ENCODE results near the gene HPCA.

HPCA gene

DNA sequence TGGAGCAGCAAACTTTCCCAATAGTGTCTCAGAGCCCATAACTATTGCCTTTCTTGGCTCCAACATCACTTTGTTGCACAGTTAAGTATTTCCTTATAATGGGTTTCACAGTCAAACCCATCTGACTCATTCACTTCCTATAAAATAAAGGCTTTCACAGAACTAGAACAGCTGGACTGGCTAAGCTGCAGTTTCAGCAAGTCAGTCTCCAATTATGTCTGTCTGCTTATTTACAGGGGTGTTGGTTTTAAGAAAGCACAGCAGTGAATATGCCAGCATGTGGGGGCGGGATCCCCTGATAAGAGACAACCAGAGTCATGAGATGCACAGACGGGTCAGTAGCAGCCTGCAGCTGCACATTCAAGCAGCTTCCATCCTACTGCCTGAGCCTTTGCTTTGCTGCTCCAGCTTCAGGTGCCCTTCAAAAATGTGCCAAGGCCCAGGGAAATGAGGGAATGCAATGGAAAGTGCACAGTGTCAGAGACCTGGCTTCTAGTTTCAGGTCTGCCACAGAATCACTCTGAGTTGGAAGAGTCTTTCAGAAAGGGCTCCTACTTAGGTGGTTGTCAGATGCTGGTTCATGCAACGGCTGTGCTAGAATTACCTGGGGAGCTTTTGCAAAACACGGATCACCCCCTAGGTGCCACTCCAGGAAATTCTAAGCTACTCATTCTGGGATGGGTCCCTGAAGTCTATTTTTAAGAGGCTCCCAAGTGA is 53.5 kb downstream of the HPCA start:
- no peak for DNase-seq

DNA sequence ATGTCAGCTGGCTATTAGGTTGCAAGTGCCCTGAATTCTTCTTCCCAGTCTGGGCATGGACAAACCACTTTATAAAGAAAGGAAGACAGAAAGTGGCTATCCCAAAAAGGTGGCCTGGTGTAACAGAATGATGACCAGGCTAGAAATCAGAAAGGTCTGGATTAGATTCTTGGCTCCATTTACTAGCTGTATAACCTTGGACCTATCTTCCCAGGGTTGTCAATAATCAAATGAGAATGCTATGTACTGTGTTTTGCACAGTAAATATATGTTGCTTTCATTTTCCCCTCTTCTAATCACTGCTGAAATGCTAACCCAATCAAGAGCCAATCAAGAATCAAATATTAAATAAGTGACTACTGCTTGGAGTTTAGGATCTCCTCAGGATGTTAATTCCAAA is 57.9 kb downstream of the HPCA start:
- no peak for DNase-seq

Data from hippocampal formation (tissue), 2 donors.